ENCODE measurements around the gene CPT1A.

The CPT1A gene

DNA sequence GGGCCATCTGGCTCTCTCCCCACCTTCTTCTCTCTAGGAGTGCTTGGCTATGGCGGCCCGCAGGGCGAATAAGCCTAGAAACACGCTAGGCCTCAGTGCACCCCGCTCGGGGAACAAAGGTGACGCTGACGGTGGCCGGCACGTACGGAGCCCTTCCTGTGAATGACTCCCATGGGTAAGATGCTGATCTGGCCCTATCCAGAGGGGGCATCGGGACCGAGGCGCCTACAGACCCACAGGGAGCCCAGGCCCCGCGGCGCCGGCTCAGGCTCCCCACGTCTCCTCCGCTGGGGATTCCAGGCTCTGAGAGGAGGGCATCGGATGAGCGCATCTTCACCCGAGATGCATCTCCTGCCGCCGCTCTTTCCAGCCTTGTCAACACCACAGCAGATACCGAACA is 59.0 kb downstream of the CPT1A start:
- TF ChIP-seq POLR2A (IDR thresholded peaks at IDR 0.05; ENCODE audit: low read depth, low read length): no peak
- no peak for TF ChIP-seq TAF1 (IDR thresholded peaks at IDR 0.05; ENCODE audit: borderline replicate concordance, low read depth, low read length)
- no peak for TF ChIP-seq POLR2AphosphoS5 (IDR thresholded peaks at IDR 0.05; ENCODE audit: low read depth, low read length)
- FAIRE-seq (no peak), DNase-seq (ENCODE audit: insufficient read length) (no peak)

- DNase-seq (ENCODE audit: insufficient read length): no peak
- no peak for FAIRE-seq
- no peak for TF ChIP-seq TAF1 (IDR thresholded peaks at IDR 0.05; ENCODE audit: borderline replicate concordance, low read depth, low read length)
- no peak for TF ChIP-seq POLR2A (IDR thresholded peaks at IDR 0.05; ENCODE audit: low read depth, low read length)
- TF ChIP-seq POLR2AphosphoS5 (IDR thresholded peaks at IDR 0.05; ENCODE audit: low read depth, low read length): no peak
Observed at GRCh38 chr11:68780829-68781228, 60.9 kb downstream of the CPT1A start.

- no peak for TF ChIP-seq TAF1 (IDR thresholded peaks at IDR 0.05; ENCODE audit: borderline replicate concordance, low read depth, low read length)
- no peak for TF ChIP-seq POLR2AphosphoS5 (IDR thresholded peaks at IDR 0.05; ENCODE audit: low read depth, low read length)
- no peak for TF ChIP-seq POLR2A (IDR thresholded peaks at IDR 0.05; ENCODE audit: low read depth, low read length)
- no peak for DNase-seq (ENCODE audit: insufficient read length)
- no peak for FAIRE-seq
Observed at GRCh38 chr11:68778205-68778604, 63.5 kb downstream of the CPT1A start.

- DNase-seq (ENCODE audit: insufficient read length): no peak
- FAIRE-seq: no peak
- TF ChIP-seq POLR2AphosphoS5 (IDR thresholded peaks at IDR 0.05; ENCODE audit: low read depth, low read length) (no peak), TAF1 (IDR thresholded peaks at IDR 0.05; ENCODE audit: borderline replicate concordance, low read depth, low read length) (no peak), POLR2A (IDR thresholded peaks at IDR 0.05; ENCODE audit: low read depth, low read length) (no peak)
Observed at GRCh38 chr11:68776442-68777235, 65.1 kb downstream of the CPT1A start.

DNA sequence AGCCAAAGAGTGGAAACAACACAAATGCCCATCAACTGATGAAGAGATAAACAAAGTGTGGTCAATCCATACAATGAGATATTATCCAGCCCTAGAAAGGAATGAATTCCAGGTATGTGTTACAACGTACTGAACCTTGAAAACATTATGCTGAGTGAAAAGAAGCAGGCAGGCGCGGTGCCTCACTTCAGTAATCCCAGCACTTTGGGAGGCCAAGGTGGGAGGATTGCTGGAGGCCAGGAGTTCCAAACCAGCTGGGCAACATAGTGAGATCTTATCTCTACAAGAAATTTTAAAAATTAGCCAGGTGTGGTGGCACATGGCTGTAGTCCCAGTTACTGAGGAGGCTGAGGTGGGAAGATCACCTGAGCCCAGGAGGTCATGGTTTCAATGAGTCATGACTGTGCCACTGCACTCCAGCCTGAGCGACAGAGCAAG is 65.7 kb downstream of the CPT1A start:
- FAIRE-seq (no peak), DNase-seq (ENCODE audit: insufficient read length) (no peak)
- TF ChIP-seq POLR2A (IDR thresholded peaks at IDR 0.05; ENCODE audit: low read depth, low read length): no peak
- no peak for TF ChIP-seq POLR2AphosphoS5 (IDR thresholded peaks at IDR 0.05; ENCODE audit: low read depth, low read length)
- no peak for TF ChIP-seq TAF1 (IDR thresholded peaks at IDR 0.05; ENCODE audit: borderline replicate concordance, low read depth, low read length)

DNA sequence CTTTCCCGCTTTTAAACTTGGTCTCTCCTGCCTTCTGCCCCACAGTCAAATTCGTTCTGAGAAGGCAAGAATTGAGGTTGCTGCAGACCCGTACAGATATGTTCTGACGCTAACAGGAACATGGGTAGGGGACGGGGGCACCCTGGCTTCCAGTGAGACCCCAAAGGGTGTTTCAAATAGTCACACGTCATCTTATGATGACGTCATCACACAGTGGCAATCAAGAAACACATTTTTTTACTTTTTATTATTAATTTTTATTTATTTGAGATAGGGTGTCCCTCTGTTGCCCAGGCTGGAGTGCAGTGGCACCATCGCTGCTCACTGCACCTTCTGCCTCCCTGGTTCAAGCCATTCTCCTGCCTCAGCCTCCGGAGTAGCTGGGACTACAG is 67.5 kb downstream of the CPT1A start:
- no peak for TF ChIP-seq TAF1 (IDR thresholded peaks at IDR 0.05; ENCODE audit: borderline replicate concordance, low read depth, low read length)
- TF ChIP-seq POLR2A (IDR thresholded peaks at IDR 0.05; ENCODE audit: low read depth, low read length): no peak
- TF ChIP-seq POLR2AphosphoS5 (IDR thresholded peaks at IDR 0.05; ENCODE audit: low read depth, low read length): no peak
- FAIRE-seq (no peak), DNase-seq (ENCODE audit: insufficient read length) (no peak)

GRCh38 chr11:68773521-68774193 is 68.1 kb downstream of the CPT1A start:
- no peak for DNase-seq (ENCODE audit: insufficient read length)
- no peak for FAIRE-seq
- TF ChIP-seq TAF1 (IDR thresholded peaks at IDR 0.05; ENCODE audit: borderline replicate concordance, low read depth, low read length): no peak
- no peak for TF ChIP-seq POLR2A (IDR thresholded peaks at IDR 0.05; ENCODE audit: low read depth, low read length)
- TF ChIP-seq POLR2AphosphoS5 (IDR thresholded peaks at IDR 0.05; ENCODE audit: low read depth, low read length): no peak

- TF ChIP-seq TAF1 (IDR thresholded peaks at IDR 0.05; ENCODE audit: borderline replicate concordance, low read depth, low read length): no peak
- TF ChIP-seq POLR2AphosphoS5 (IDR thresholded peaks at IDR 0.05; ENCODE audit: low read depth, low read length): no peak
- TF ChIP-seq POLR2A (IDR thresholded peaks at IDR 0.05; ENCODE audit: low read depth, low read length): no peak
- FAIRE-seq: no peak
- DNase-seq (ENCODE audit: insufficient read length): no peak
Observed at GRCh38 chr11:68772936-68773335, 68.8 kb downstream of the CPT1A start.

GRCh38 chr11:68770781-68771180 is 70.9 kb downstream of the CPT1A start:
- TF ChIP-seq TAF1 (IDR thresholded peaks at IDR 0.05; ENCODE audit: borderline replicate concordance, low read depth, low read length) (no peak), POLR2A (IDR thresholded peaks at IDR 0.05; ENCODE audit: low read depth, low read length) (no peak)
- DNase-seq (ENCODE audit: insufficient read length): no peak
- no peak for FAIRE-seq

GRCh38 chr11:68767672-68768071 is 74.0 kb downstream of the CPT1A start:
- DNase-seq (ENCODE audit: insufficient read length) (no peak), FAIRE-seq (no peak)
- TF ChIP-seq TAF1 (IDR thresholded peaks at IDR 0.05; ENCODE audit: borderline replicate concordance, low read depth, low read length) (no peak), POLR2A (IDR thresholded peaks at IDR 0.05; ENCODE audit: low read depth, low read length) (no peak), POLR2AphosphoS5 (IDR thresholded peaks at IDR 0.05; ENCODE audit: low read depth, low read length) (no peak)

- TF ChIP-seq TAF1 (IDR thresholded peaks at IDR 0.05; ENCODE audit: borderline replicate concordance, low read depth, low read length): no peak
- no peak for TF ChIP-seq POLR2AphosphoS5 (IDR thresholded peaks at IDR 0.05; ENCODE audit: low read depth, low read length)
- no peak for TF ChIP-seq POLR2A (IDR thresholded peaks at IDR 0.05; ENCODE audit: low read depth, low read length)
- FAIRE-seq: no peak
- no peak for DNase-seq (ENCODE audit: insufficient read length)
Observed at GRCh38 chr11:68766786-68767185, 74.9 kb downstream of the CPT1A start.

GRCh38 chr11:68764746-68765145 is 77.0 kb downstream of the CPT1A start:
- TF ChIP-seq POLR2A (IDR thresholded peaks at IDR 0.05; ENCODE audit: low read depth, low read length): no peak
- TF ChIP-seq TAF1 (IDR thresholded peaks at IDR 0.05; ENCODE audit: borderline replicate concordance, low read depth, low read length): no peak
- TF ChIP-seq POLR2AphosphoS5 (IDR thresholded peaks at IDR 0.05; ENCODE audit: low read depth, low read length): no peak
- DNase-seq (ENCODE audit: insufficient read length) (no peak), FAIRE-seq (no peak)
